GM19238 (cell line): ENCODE data around the gene ACBD5.
"Not testable (repeated sequence)": the region's sequence is repeated elsewhere in the genome, so short reads cannot be mapped to it uniquely, and the experiment has no call there.

Experiments
- DNase-seq: peaks from one replicate; pipeline ENCODE4 v3.0.0; 2011; ENCODE audit warnings: low spot score; ENCODE audit not compliant: insufficient read length

The ACBD5 gene

GRCh38 chr10:27240212-27241009, at the start of gene ACBD5:
ACBD5 (minus strand) TSS chr10:27240797; CDS start chr10:27240688, 109 bp downstream.
- DNase-seq, result peak; percentile 55

DNA sequence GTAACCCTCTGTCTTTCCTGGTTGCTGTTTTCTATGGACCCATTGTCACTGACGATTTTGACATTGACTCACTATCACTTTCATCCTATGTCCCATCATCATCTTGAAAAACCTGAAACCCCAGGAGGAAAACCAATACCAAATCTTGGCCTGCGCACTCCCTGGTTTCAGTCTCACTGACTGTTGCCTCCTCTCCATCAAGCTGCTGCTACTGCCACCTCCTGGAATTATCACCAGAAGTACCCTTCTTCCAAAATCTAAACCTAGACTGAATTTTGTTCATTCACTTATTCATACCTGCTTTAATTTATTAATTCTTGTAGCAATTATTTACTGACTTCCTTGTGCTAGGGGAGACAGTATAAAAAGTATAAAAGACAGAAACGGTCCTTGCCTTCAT, 44.5 kb upstream of the ACBD5 start:
- no peak for DNase-seq

- no peak for DNase-seq
Observed at GRCh38 chr10:27276581-27276980, 36.0 kb upstream of the ACBD5 start.

DNA sequence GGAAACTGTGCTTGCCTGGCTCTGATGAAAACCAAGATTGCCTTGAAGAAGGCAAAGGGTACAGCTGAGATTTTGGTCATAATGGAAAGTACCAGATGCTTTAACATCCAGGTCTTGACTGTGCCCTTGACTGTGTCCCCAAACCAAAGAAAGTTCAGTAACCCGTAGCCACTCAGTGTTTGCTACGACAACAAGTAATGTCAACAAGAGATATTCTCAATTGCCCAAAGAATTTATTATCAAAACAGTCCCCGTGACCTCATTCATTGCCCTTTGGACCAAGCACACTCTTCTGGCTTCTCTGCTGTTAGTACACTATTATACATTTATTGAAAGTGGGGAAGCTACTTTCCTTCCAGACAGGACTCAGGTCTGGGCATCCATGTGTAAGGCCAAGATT, 25.4 kb upstream of the ACBD5 start:
- not testable (repeated sequence) for DNase-seq

- not testable (repeated sequence) for DNase-seq
Observed at GRCh38 chr10:27262788-27263187, 22.2 kb upstream of the ACBD5 start.

DNA sequence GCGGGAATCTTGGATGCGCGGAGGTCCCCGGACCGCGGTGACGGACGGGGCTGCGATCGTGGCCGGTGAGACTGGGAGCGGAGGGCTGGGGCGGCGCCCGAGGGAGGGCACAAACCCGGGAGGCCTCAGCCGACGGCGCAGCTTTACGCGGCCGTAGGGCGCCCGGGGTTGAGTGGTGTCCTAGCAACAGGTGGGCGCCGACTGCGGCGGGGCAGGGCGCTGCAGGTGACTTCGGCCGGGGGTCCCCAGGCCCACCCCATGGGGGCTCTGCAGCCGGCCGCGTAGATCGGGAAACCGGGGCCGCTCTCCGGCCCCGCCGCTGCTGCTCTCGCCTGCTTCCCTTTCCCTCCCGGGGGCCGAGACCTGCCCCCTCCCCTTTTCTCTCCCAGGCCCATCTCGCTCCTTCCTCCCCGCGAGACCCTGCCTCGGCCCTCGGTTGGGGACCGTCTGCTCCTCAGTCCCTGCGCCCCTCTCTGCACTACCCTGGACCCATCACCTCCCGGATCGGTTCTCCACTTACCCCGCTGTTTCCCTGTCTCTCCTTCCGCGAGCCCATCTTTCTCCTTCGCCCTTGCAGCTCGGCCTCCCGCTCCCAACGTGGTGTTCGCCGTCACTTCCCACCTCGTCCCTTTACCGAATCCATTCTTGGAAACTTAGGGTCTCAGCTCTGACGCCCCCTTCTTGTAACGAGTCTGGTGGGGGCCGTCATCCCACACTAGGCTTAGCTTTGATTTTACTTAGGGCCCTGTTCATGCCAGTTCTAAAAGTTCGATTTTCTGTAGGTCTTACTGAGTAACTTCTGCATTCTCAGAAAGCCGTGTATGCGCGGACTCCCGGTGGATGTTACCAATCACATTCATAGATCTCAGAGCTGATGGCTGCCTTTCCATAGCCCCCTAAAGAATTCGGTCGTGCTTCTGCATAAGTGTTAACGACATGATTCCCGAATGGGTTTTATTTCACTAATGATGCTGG, 18.5 kb upstream of the ACBD5 start:
- DNase-seq, result no peak

DNA sequence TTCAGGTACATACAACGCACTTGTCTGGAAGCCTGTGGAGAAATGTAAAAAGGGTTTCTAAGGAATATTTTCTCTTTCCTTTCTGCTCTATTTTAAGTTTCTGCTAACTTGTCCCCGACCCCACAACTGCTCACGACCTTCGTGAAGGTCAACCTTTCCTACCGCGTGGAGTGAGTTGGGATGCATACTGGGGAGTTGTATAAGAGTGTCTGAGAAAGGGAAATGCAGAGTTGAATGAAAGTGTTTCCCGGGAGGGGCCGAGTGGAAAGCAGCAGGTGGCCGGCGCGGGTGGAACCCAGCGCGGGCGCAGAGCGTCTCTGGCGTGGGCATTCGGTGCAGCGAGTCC, 17.9 kb upstream of the ACBD5 start:
- no peak for DNase-seq

GRCh38 chr10:27256299-27257189, 15.9 kb upstream of the ACBD5 start:
- no peak for DNase-seq

- no peak for DNase-seq
Observed at GRCh38 chr10:27253576-27253975, 13.0 kb upstream of the ACBD5 start.

GRCh38 chr10:27252267-27253000, 11.8 kb upstream of the ACBD5 start:
- peak; percentile 72 for DNase-seq

- no peak for DNase-seq
Observed at GRCh38 chr10:27251554-27251953, 11.0 kb upstream of the ACBD5 start.

DNA sequence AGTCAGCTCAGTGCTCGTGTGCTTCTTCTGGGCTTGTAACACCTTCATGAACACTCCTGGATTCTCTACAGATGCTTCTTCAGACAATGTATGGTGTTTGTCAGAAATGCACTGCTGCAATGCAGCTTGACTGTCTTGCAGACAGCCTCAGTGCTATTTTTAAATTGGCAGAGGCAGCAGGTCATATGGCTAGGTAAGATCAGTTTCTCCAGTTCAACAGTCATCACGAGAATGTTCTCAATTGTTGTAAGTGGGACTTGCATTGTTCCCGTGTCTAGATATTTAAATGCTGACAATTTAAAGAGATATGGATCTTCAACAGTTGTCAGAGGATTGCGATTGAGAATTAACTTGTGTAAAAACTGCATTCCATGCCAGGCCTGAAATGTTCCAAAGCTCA, 7.6 kb upstream of the ACBD5 start:
- DNase-seq, result no peak

DNA sequence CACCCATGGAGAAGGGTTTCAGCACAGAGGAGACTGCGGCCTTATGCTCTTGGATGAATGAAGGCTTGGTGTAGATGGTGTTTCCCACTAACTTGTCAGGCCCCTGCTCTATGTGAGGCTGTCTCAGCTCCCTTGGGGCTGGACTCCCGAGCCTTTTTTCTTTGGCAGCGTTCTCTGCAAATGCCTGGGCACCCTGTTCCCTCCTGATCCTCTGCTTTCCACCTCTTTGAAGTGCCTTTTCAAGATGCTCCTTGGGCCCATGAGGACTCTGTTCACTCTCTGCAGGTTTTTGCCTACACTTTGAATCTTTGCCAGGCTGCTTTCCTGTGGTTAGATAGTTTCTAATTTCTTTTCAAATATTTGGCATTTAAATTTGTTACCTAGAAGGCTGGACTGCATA, 6.8 kb upstream of the ACBD5 start:
- no peak for DNase-seq

DNA sequence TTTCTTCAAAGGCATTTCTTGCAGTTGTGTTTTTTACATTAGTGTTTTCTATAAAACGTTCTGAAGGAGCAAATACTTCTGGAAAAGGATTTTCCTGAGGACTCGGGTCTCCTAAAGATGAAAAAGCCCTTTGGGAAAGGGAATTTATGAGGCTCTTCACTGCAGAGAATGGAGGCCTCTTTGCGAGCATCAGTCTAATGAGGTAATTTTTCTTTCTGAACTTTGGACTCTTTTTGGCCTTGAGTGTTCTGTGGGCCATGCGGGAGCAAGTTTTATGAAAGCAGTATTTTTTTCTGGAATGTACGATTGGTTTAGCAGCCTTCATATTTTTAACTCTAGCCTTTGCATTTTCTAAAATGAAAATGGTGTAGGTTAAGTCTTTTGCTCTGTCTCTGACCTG, 6.4 kb upstream of the ACBD5 start:
- no peak for DNase-seq

DNA sequence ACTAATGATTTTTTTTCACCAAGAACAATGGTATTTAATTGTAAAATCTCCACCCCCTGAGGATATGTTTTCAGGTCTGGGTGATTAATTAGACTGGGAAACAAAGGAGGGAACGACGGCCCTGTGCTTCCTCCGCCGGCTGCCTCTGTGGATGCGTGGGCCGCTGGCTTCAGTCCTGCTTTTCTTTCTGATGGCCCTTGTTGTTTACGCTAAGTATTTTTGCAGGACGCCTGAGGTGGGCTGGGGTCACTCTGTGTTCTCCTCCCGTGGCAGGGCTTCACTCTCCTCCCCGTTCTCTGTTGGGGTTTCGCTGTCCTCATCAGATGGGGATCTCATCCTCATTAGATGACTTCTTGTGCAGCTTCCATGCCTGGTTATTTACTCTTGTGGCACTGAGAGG, 5.2 kb upstream of the ACBD5 start:
- DNase-seq, result no peak

DNA sequence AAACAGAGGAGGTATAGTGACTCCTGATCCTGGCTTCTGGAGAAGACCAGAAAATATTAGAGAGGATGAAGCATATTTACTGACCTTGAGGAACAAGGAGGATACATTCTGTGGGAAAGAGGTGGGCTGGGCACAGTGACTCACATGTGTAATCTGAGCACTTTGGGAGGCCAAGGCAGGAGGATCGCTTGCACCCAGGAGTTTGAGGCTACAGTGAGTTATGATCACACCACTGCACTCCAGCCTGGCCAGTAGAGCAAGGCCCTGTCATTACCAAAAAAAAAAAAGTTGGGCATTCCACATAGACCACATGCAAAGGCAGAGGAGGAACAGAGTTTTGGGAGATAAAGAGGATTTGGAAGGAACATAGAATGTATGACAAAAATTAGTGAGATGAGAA, 4.4 kb upstream of the ACBD5 start:
- DNase-seq, result no peak

DNA sequence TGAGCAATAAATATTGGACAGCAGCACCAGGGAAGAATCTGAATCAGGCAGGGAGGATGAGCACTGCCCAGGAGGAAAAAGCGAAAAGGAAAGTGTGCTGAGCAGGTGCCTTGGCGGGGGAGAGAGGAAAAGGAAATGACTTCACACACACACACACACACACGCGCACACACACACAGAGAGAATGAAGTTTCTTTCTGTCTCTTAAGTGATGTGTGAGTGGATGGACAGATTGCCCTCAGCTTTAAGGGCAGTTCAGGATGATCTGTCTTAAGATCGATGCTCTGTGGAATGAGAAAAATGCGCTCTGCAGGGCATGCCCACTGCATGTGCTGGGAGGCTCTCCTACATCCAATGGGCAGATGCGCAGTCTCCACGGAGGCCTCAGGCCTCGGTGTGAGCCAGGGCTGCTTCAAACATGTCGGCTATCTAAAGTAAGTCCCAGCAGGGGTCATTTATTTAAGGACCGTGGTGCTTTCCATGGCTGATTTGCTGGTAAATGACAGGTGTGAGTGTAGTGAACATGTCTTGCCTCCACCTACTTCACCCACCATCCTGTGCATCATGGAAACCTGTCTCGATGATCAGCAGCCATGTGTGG, 2.5 kb upstream of the ACBD5 start:
- DNase-seq, result no peak

GRCh38 chr10:27242473-27242950, 1.9 kb upstream of the ACBD5 start:
- DNase-seq, result no peak

- peak; percentile 67 for DNase-seq
Observed at GRCh38 chr10:27241652-27242472, 1.3 kb upstream of the ACBD5 start.
